Activated T-cell treated with anti-CD3 and anti-CD28 coated beads for 4 hours (primary cell): ENCODE results near the gene TADA3.

ENCODE experiments used
- DNase-seq: peaks from one replicate; pipeline ENCODE4 v3.0.0-alpha.2; 2020

The TADA3 gene

DNA sequence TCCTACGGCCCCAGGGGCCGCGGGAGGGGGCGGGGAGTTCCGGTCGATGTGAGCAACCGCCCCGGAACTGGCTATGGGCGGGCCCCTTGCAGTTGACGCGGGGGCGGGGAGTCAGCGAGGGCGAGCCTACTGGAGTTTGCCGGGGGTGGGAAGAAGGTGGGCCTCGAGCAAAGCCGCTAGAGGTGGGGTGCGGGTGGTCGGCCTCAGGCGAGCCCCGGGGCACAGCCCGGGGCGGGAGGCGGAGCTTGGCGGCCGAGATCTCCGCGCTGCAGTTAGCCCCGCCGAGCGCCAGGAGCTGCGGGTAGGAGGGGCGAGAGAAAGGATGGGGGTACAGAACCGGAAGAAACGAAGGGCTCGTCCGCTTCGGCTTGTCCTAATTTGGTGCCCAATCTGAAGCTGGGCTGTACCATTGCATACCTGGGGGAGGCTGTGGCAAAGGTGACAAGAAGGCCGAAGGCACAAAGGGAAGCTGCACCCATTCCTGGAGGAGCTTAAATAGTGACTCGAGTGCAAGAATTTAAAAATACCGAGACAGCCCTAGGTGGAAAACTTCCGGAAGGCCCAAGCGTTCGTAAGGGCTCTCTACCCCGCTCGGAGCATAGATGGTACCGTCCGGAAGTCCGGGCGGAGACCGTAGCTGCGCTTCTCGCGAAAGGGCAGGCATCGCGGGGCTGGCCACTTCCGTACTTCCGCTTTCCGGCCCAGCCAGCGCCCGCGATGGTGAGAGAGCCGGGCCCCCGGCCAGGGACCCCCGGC is at the start of gene TADA3, which contains the start of gene ARPC4:
Gene TADA3 (minus strand): TSS at position 69 of the 756 bp plus-strand sequence. CDS start 1,007 bp downstream, outside the sequence.
Gene ARPC4 (plus strand): TSS at position 678 of the 756 bp plus-strand sequence. CDS start 40 bp downstream, at position 718.
- DNase-seq: peak; percentile 94

GRCh38 chr3:9841015-9841414 is 48.7 kb upstream of the TADA3 start:
- DNase-seq: no peak

- no peak for DNase-seq
Observed at GRCh38 chr3:9838856-9839255, 46.6 kb upstream of the TADA3 start.

GRCh38 chr3:9837701-9838582 is 45.7 kb upstream of the TADA3 start:
- no peak for DNase-seq

- no peak for DNase-seq
Observed at GRCh38 chr3:9834520-9835380, 42.5 kb upstream of the TADA3 start.

- DNase-seq: no peak
Observed at GRCh38 chr3:9833078-9833477, 40.8 kb upstream of the TADA3 start.

DNA sequence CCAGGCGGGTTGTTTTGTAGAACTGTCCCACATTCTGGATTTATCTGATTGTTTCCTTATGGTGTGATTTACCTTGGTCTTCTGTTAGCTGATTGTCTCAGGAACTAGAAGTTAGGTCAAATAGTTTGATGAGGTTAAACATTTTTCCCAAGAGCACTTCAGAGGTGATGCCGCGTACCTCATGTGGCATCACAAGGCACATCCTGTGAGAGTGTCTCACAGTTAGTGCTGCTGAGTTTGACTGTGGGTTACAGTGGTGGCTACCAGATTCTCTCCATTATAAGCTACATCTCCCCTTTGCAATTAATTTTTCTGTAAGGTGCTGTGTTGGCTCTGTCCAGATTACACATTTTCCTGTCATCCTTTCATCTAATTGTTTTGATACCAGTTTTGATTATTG is 39.0 kb upstream of the TADA3 start:
- DNase-seq: no peak

DNA sequence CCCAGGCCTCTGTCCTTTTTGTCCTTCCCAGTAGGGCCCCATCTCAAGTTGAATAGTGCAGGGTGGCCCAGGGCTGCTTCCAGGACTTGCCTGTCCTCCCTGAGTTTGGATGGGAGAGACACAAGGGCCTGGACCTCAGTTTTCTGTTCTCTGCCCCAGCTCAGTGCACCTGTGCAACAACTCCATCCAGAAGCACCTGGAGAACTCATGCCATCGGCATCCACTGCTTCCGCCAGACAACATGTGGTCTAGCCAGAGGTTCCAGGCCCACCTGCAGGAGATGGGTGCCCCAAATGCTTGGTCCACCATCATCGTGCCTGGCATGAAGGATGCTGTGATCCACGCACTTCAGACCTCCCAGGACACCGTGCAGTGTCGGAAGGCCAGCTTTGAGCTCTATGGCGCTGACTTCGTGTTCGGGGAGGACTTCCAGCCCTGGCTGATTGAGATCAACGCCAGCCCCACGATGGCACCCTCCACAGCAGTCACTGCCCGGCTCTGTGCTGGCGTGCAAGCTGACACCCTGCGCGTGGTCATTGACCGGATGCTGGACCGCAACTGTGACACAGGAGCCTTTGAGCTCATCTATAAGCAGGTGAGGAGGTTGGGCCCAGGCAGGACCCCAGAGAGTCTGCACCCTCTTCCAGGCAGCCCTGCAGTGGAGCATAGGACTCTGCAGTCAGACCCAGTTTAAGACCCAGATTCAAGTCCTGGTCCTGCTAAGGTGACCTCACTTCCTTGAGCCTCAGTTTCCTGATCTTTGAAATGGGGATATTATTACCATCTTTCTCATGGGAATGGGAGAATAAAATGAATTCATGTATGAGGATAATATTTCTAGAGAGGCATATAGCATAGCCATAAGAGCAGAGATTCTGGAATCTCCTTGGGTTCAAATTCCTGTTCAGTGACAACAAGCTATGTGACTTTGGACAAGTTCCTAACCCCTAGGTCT is 36.8 kb upstream of the TADA3 start:
- no peak for DNase-seq

- no peak for DNase-seq
Observed at GRCh38 chr3:9826815-9827573, 34.7 kb upstream of the TADA3 start.

DNA sequence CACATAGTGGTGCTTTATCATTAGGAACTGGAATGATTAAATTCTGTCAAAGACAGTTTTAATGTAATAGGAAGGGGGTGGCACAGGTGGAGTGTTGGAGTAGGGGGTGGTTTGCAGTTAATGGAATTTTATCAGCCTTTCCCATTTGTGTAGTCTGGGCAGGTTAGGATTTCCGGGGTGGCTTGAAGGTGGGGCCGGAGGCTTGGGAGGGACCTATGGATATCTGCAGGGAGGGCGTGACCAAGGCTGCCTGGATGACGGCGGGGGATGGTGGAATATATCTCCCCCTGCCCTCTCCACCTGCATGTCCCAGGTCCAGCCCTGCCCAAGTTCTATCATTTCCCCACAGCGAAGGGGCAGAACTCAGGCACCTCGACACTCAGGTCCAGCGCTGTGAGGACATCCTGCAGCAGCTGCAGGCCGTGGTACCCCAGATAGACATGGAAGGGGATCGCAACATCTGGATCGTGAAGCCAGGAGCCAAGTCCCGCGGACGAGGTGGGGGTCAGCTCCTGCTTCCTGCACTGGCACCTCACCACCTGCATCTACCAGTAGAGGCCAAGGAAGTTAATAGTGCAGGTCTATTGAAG is 33.3 kb upstream of the TADA3 start:
- no peak for DNase-seq

DNA sequence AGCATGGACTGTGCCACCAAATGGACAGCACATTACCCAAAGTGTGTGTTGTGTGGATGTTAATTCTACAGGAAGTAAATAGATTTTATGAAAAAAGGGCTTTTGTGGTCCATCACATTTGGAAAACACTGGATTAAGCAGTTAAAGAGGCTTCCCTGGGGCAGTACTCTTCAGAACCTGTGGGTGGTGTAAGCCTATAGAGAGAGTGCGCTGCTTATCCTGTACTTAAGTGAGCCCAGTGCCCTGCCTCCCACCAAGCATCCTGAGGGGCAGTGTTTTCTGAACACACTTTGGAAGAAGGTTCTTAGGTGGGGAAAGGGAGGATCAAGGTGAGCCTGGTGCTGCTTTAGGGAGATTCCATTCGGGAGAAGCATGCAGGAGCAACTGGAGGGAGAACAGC is 28.7 kb upstream of the TADA3 start:
- no peak for DNase-seq

GRCh38 chr3:9820543-9820942 is 28.3 kb upstream of the TADA3 start:
- no peak for DNase-seq

DNA sequence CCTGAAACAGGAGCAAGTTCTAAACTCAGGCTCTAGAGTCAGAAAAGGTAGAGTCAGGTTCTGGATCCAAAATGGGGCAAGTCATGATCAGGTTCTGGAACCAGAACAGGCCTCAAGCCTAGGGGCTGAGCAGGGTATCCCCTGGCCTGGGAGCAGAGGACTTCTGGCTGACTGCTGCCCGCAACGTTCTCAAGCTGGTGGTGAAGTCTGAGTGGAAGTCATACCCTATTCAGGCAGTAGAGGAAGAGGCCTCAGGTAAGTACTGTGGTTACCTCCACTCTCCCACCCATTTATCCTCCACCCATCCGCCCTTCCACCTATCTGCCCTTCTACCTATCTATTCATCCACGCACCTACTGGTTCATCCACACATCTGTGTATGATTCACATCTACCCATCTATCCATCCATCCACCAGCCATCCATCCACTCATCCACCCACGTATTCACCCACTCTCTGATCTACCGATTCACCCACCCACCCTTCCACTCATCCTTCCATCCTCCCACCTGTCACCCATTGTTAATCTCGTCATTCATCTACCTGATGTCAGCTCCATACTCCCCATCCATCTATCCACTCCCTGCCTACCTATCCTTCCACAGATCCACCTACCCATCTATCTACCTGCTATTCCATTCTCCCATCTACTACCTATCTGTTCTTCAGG is 26.5 kb upstream of the TADA3 start:
- DNase-seq: no peak

DNA sequence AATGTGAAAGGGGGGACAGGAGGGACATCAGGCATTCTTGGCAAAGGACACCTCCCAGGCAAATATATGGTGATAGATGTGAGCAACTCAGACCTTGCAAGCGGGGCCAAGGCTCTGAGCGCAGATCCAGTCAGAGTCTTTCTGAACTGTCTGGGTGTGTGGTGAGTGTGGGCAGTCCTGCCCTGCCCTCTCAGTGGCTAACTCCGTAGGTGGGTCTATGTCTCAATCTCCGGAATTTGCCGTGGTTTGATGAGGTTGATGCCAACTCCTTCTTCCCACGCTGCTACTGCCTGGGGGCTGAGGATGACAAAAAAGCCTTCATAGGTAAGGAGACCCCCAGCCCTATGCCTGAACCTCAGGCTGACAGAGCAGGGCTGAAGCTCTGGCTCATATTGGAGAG is 25.2 kb upstream of the TADA3 start:
- no peak for DNase-seq

DNA sequence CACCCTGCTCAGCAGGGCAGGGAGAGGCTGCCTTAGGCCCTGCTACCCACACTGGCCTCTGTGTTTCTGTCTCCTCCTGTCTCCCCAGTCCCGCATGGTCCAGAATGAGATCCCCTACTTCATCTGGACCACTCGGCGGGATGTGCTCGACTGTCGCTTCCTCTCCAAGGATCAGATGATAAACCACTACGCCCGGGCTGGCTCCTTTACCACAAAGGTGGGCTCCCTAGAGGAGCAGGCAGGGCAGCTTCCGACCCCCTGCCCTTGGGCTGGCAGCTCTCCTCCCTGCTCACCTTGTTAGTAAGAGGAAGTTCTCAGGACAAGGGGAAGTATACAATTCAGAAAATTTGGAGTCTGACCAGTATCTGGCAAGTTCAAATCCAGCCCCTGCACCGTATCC is 23.7 kb upstream of the TADA3 start:
- DNase-seq: no peak

DNA sequence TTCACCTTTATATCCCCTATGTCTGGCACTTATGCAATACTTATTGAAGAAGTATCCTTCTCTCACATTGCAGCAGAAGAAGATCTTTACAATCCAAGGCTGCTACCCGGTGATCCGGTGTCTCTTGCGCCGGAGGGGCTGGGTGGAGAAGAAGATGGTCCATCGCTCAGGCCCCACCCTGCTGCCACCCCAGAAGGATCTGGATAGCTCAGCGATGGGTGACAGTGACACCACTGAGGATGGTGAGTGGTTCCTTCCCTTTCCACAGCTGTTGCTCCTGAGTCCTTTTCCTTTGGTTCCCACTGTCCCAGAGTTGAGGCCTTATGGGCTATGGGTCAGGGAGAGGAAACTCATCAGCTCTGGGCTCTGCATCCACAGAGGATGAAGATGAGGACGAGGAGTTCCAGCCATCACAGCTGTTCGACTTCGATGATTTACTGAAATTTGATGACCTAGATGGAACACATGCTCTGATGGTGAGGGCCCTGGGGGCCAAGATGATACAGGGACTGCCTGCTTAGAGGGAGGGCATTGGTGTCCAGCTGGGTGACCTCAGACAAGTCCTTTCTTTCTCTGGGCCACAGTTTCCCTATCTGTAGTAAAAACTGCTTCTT is 20.7 kb upstream of the TADA3 start:
- no peak for DNase-seq

GRCh38 chr3:9810846-9811245 is 18.6 kb upstream of the TADA3 start:
- DNase-seq: no peak

- no peak for DNase-seq
Observed at GRCh38 chr3:9810433-9810770, 18.1 kb upstream of the TADA3 start.

DNA sequence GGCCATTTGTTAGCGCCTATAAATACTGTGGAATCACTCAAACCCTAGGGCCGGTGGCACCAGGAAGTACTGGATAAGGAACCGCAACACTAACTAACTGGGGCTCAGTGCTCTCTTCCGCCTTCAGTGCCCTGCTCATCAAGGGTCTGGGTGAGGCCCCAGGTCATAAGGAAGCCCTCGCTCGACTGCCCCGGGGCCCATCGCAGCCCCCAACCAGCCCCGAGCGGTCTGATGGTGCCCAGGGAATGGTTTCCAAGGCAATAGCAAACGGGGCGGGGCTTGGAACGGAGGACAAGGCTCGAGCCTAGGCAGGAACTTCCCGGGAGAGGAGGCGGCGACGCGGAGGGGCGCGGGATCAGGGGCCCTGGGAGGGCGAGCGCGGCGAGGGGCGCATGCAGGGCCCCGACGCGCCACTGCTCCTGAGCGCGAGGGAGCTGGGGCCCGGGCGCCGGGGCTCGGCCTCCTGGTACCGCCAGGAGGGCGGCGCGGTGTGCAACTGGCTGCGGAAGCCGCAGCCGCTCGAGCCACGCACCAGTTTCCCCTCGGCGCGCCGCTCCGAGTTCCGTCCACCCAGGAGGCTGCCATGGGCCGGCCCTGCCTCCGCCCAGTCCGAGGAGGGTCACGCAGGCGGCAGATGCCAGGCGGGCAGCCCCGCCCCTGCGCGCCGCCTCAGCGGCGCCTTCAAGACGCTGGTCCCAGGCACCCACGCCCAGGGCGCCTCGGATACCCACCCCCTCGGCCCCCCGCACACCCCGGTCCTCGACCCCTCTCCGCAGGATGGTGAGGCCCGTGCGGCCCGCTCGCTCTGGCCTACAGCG is 17.6 kb upstream of the TADA3 start, which contains the start of gene TTLL3:
Gene TTLL3 (plus strand): TSS at position 648 of the 818 bp plus-strand sequence. CDS start 400 bp downstream, outside the sequence.
- peak; percentile 23 for DNase-seq
